DOHH2 (cell line): ENCODE results near the gene SENP8.
"Not testable (repeated sequence)": the region's sequence is repeated elsewhere in the genome, so short reads cannot be mapped to it uniquely, and the experiment has no call there.

ENCODE experiments used
- H3F3A ChIP-seq: fragments of 200-600 bp; sonication (generic), shearing (Covaris generic); 2 replicates; pipeline ENCODE4 v1.6.0; 2016; ENCODE audit warnings: antibody characterized with exemption, mild to moderate bottlenecking; ENCODE audit not compliant: control insufficient read depth, insufficient read depth
- H3K27ac ChIP-seq: fragments of 200-600 bp; sonication (generic); 2 replicates; pipeline ENCODE4 v1.5.1; 2014; ENCODE audit warnings: low read depth, mild to moderate bottlenecking, low read length, moderate library complexity
- H3K27me3 ChIP-seq: fragments of 200-600 bp; sonication (generic); 2 replicates; pipeline ENCODE4 v1.6.1; 2014; ENCODE audit warnings: mild to moderate bottlenecking, low read length, mixed read lengths; ENCODE audit not compliant: control insufficient read depth
- H3K36me3 ChIP-seq: fragments of 200-600 bp; sonication (generic); 2 replicates; pipeline ENCODE4 v1.6.1; 2014; ENCODE audit warnings: mild to moderate bottlenecking, low read length, moderate library complexity, mixed read lengths; ENCODE audit not compliant: control insufficient read depth
- H3K4me1 ChIP-seq: fragments of 200-600 bp; sonication (generic); 2 replicates; pipeline ENCODE4 v1.6.1; 2014; ENCODE audit warnings: mild to moderate bottlenecking, low read length, mixed read lengths; ENCODE audit not compliant: control insufficient read depth
- H3K4me2 ChIP-seq: fragments of 200-600 bp; sonication (generic); 2 replicates; pipeline ENCODE4 v1.6.0; 2014; ENCODE audit warnings: mild to moderate bottlenecking, low read length, moderate library complexity
- H3K4me3 ChIP-seq: fragments of 200-600 bp; sonication (generic); 2 replicates; pipeline ENCODE4 v1.5.1; 2014; ENCODE audit warnings: mild to moderate bottlenecking, low read length, mixed read lengths
- H3K79me2 ChIP-seq: fragments of 200-600 bp; sonication (generic); 2 replicates; pipeline ENCODE4 v1.6.1; 2014; ENCODE audit warnings: mild to moderate bottlenecking, low read length, mixed read lengths; ENCODE audit not compliant: control insufficient read depth
- H3K9me2 ChIP-seq: fragments of 200-600 bp; sonication (generic); replicated peaks from 2 replicates; pipeline ENCODE4 v1.6.1; 2014; ENCODE audit warnings: mild to moderate bottlenecking, low read length, mixed read lengths; ENCODE audit not compliant: control insufficient read depth
- H3K9me3 ChIP-seq: fragments of 200-600 bp; sonication (generic); 2 replicates; pipeline ENCODE4 v1.6.1; 2014; ENCODE audit warnings: antibody characterized with exemption, low read length, mixed read lengths; ENCODE audit not compliant: control insufficient read depth, insufficient read depth
- H4K20me1 ChIP-seq: fragments of 200-600 bp; sonication (generic); 2 replicates; pipeline ENCODE4 v1.6.0; 2014; ENCODE audit warnings: low read depth, mild to moderate bottlenecking, antibody characterized with exemption, low read length, moderate library complexity; ENCODE audit not compliant: control insufficient read depth, insufficient read depth
- EZH2phosphoT487 ChIP-seq: fragments of 200-600 bp; sonication (generic); IDR thresholded peaks from 2 replicates; pipeline ENCODE4 v1.6.1; 2017; ENCODE audit warnings: borderline replicate concordance, mild to moderate bottlenecking, antibody characterized with exemption, low read length, moderate library complexity, mixed read lengths
- TF ChIP-seq, protein P1 (sequence below): fragments of 200-600 bp; sonication (generic); IDR thresholded peaks from one replicate; pipeline ENCODE4 v1.5.1; 2014; ENCODE audit warnings: antibody characterized with exemption, mild to moderate bottlenecking, low read depth, low read length; ENCODE audit not compliant: poor library complexity, severe bottlenecking

Gene SENP8

DNA sequence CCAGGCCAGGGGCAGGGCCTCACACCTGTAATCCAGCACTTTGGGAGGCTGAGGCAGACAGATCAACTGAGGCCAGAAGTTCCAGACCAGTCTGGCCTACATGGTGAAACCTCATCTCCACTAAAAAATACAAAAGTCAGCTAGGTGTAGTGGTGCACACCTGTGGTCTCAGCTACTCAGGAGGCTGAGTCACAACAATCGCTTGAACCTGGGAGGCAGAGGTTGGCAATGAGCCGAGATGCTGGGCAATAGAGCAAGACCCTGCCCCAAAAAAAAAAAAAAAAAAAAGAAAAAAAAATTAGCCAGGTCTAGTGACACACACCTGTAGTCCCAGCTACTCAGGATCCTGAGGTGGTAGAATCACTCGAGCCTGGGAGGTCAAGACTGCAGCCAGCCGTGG, 19.0 kb upstream of the SENP8 start:
- no peak overlapping the region for H3K4me2 ChIP-seq
- peaks cover 8% of the 10 kb centered on the region for H3F3A ChIP-seq
- peaks cover 56% of the 10 kb centered on the region for H3K79me2 ChIP-seq
- H3K9me2 ChIP-seq, result no peaks in the 10 kb centered on the region
- H4K20me1 ChIP-seq, result no peaks in the 10 kb centered on the region
- H3K27me3 ChIP-seq, result no peaks in the 10 kb centered on the region
- H3K9me3 ChIP-seq, result no peaks in the 10 kb centered on the region
- peaks cover 14% of the 10 kb centered on the region for H3K36me3 ChIP-seq
- H3K4me1 ChIP-seq, result peaks cover 40% of the 10 kb centered on the region
- TF ChIP-seq, protein P1, sequence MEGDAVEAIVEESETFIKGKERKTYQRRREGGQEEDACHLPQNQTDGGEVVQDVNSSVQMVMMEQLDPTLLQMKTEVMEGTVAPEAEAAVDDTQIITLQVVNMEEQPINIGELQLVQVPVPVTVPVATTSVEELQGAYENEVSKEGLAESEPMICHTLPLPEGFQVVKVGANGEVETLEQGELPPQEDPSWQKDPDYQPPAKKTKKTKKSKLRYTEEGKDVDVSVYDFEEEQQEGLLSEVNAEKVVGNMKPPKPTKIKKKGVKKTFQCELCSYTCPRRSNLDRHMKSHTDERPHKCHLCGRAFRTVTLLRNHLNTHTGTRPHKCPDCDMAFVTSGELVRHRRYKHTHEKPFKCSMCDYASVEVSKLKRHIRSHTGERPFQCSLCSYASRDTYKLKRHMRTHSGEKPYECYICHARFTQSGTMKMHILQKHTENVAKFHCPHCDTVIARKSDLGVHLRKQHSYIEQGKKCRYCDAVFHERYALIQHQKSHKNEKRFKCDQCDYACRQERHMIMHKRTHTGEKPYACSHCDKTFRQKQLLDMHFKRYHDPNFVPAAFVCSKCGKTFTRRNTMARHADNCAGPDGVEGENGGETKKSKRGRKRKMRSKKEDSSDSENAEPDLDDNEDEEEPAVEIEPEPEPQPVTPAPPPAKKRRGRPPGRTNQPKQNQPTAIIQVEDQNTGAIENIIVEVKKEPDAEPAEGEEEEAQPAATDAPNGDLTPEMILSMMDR, result no peak
- no peak for TF ChIP-seq EZH2phosphoT487
- H3K27ac ChIP-seq, result no peak overlapping the region
- no peak overlapping the region for H3K4me3 ChIP-seq

DNA sequence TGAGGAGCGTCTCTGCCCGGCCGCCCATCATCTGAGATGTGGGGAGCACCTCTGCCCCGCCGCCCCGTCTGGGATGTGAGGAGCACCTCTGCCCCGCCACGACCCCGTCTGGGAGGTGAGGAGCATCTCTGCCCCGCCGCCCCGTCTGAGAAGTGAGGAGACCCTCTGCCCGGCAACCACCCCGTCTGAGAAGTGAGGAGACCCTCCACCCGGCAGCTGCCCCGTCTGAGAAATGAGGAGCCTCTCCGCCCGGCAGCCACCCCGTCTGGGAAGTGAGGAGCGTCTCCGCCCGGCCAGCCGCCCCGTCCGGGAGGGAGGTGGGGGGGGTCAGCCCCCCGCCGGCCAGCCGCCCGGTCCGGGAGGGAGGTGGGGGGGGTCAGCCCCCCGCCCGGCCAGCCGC, 17.7 kb upstream of the SENP8 start:
- not testable (repeated sequence) for H3K4me3 ChIP-seq, H3K27me3 ChIP-seq, H3K9me3 ChIP-seq, H4K20me1 ChIP-seq, H3K9me2 ChIP-seq, H3K4me2 ChIP-seq, H3K27ac ChIP-seq
- H3F3A ChIP-seq, result peaks cover 16% of the 10 kb centered on the region
- H3K4me1 ChIP-seq, result peaks cover 54% of the 10 kb centered on the region
- H3K79me2 ChIP-seq, result peaks cover 70% of the 10 kb centered on the region
- peaks cover 14% of the 10 kb centered on the region for H3K36me3 ChIP-seq

DNA sequence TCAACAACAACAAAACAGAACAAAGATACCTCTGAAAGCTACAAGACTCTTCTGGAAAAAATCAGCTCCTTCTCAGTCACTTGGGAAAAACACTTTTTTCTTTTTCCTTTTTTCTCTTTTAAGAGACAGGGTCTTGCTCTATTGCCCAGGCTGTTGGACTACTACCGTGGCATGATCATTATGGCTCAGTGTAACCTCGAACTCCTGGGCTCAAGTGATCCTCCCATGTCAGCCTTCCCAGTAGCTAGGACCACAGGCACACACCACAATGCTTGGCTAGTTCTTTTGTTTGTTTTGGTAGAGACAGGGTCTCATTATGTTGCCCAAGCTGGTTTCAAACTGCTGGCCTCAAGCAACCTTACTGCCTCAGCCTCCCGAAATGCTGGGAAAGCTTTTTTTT, 13.1 kb upstream of the SENP8 start:
- peak overlapping the region; percentile 9; the same call in 1 of the 2 replicates for H3K4me3 ChIP-seq
- H3K9me2 ChIP-seq, result no peaks in the 10 kb centered on the region
- TF ChIP-seq, protein P1, result no peak
- no peak for TF ChIP-seq EZH2phosphoT487
- H3K27me3 ChIP-seq, result no peaks in the 10 kb centered on the region
- H3K36me3 ChIP-seq, result no peaks in the 10 kb centered on the region
- peaks cover 18% of the 10 kb centered on the region for H3F3A ChIP-seq
- peak overlapping the region; percentile 48 for H3K27ac ChIP-seq
- H4K20me1 ChIP-seq, result no peaks in the 10 kb centered on the region
- peaks cover 77% of the 10 kb centered on the region for H3K4me1 ChIP-seq
- H3K79me2 ChIP-seq, result peaks cover 77% of the 10 kb centered on the region
- peak overlapping the region; percentile 61 for H3K4me2 ChIP-seq
- no peaks in the 10 kb centered on the region for H3K9me3 ChIP-seq

DNA sequence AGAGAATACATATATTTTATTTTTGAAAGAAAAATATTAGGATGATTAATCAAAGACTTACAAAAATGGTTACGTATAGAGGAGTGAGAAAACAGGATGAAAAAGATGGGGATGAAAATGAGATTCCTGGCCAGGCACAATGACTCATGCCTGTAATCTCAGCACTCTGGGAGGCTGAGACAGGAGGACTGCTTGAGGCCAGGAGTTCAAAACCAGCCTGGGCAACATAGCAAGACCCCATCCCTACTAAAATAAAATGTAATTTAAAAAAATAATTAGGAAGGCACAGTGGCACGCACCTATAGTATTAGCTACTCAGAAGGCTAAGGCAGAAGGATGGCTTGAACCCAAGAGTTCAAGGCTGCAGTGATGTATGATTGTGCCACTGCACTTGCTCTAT, 12.1 kb upstream of the SENP8 start:
- Histone ChIP-seq H4K20me1 (no peaks in the 10 kb centered on the region), H3F3A (peaks cover 22% of the 10 kb centered on the region), H3K9me3 (no peaks in the 10 kb centered on the region)

More for the DNA sequence above, 12.1 kb upstream of the SENP8 start:
- peaks cover 81% of the 10 kb centered on the region for H3K4me1 ChIP-seq
- H3K27ac ChIP-seq, result no peak overlapping the region
- H3K4me2 ChIP-seq, result no peak overlapping the region
- H3K4me3 ChIP-seq, result no peak overlapping the region
- peaks cover 87% of the 10 kb centered on the region for H3K79me2 ChIP-seq
- H3K36me3 ChIP-seq, result no peaks in the 10 kb centered on the region
- no peaks in the 10 kb centered on the region for H3K27me3 ChIP-seq
- H3K9me2 ChIP-seq, result no peaks in the 10 kb centered on the region
- no peak for TF ChIP-seq EZH2phosphoT487
- TF ChIP-seq, protein P1, result no peak
